H1 (cell line): ENCODE measurements around the gene TCEA3.

Experiments used
- ATF3 ChIP-seq: IDR thresholded peaks from 2 replicates; pipeline ENCODE4 v1.6.1; 2011; ENCODE audit warnings: low read depth, mild to moderate bottlenecking, low read length; ENCODE audit not compliant: insufficient read depth
- CHD1 ChIP-seq: IDR thresholded peaks from 2 replicates; pipeline ENCODE4 v1.6.1; 2012; ENCODE audit warnings: low read depth, low read length, improper control_type of control experiment
- CREB1 ChIP-seq: IDR thresholded peaks from 2 replicates; pipeline ENCODE4 v1.6.1; 2012; ENCODE audit warnings: inconsistent platforms
- CTCF ChIP-seq, 3 experiments: IDR thresholded peaks; 1 replicate in 2 of 3; 2 replicates in 1 of 3; pipeline versions ENCODE4 v1.5.1 to v1.6.1; 2011; ENCODE audit warnings: low read length in 3 of 3, mild to moderate bottlenecking in 3 of 3, inconsistent platforms in 2 of 3, low read depth in 1 of 3, moderate library complexity in 1 of 3; ENCODE audit not compliant: insufficient read depth in 1 of 3; ENCODE audit errors: control extremely low read depth in 1 of 3
- EP300 ChIP-seq, 2 experiments: IDR thresholded peaks; 1 replicate in 1 of 2; 2 replicates in 1 of 2; pipeline ENCODE4 v1.6.1; 2011 to 2012; ENCODE audit warnings: low read depth in 2 of 2, low read length in 2 of 2, mild to moderate bottlenecking in 2 of 2, borderline replicate concordance in 1 of 2, inconsistent platforms in 1 of 2, moderate library complexity in 1 of 2
- EZH2 ChIP-seq: fragments of 200-600 bp; sonication (generic); IDR thresholded peaks from 2 replicates; pipeline ENCODE4 v1.7.1; 2012; ENCODE audit warnings: low read depth, mild to moderate bottlenecking, moderate library complexity, low read length, inconsistent platforms; ENCODE audit not compliant: severe bottlenecking
- RAD21 ChIP-seq, 2 experiments: IDR thresholded peaks in 1 of 2; conservative IDR thresholded peaks in 1 of 2; 2 replicates each; pipeline ENCODE4 v1.6.1; 2011; ENCODE audit warnings: low read depth in 2 of 2, low read length in 2 of 2, improper control_type of control experiment in 1 of 2, inconsistent platforms in 1 of 2, mild to moderate bottlenecking in 1 of 2, moderate library complexity in 1 of 2
- RFX5 ChIP-seq: IDR thresholded peaks from 2 replicates; pipeline ENCODE4 v1.6.1; 2011; ENCODE audit warnings: low read depth, low read length, improper control_type of control experiment, borderline replicate concordance
- SP1 ChIP-seq: IDR thresholded peaks from 2 replicates; pipeline ENCODE4 v1.6.1; 2011; ENCODE audit warnings: low read depth, low read length
- TAF7 ChIP-seq: optimal IDR thresholded peaks from 2 replicates; pipeline ENCODE3; 2011; ENCODE audit warnings: low read depth, mild to moderate bottlenecking, inconsistent platforms, low read length, moderate library complexity, borderline replicate concordance

GRCh38 chr1:23451441-23451840 is 26.9 kb upstream of the TCEA3 start:
- TF ChIP-seq CHD1 (no peak), RAD21 (IDR thresholded peaks at IDR 0.05 in 1 of 2, conservative IDR thresholded peaks at IDR 0.05 in 1 of 2; ENCODE audit: low read depth in 2 of 2, low read length in 2 of 2) (no peak), SP1 (no peak), RFX5 (no peak), EZH2 (no peak), ATF3 (no peak), CTCF (IDR thresholded peaks at IDR 0.05; ENCODE audit: control extremely low read depth in 1 of 3, insufficient read depth in 1 of 3, low read depth in 1 of 3, low read length in 3 of 3) (no peak), CREB1 (no peak), TAF7 (no peak), EP300 (IDR thresholded peaks at IDR 0.05; ENCODE audit: borderline replicate concordance in 1 of 2, low read depth in 2 of 2, low read length in 2 of 2) (no peak)
